Endothelial cell of hepatic sinusoid (primary cell): ENCODE results near the gene ADD3.

ENCODE experiments used
- in situ Hi-C: cut with HindIII; loops from 2 replicates; pipeline ENCODE4 v1.10.0; 2017; ENCODE audit warnings: low sequenced_read_pairs

Gene ADD3

DNA sequence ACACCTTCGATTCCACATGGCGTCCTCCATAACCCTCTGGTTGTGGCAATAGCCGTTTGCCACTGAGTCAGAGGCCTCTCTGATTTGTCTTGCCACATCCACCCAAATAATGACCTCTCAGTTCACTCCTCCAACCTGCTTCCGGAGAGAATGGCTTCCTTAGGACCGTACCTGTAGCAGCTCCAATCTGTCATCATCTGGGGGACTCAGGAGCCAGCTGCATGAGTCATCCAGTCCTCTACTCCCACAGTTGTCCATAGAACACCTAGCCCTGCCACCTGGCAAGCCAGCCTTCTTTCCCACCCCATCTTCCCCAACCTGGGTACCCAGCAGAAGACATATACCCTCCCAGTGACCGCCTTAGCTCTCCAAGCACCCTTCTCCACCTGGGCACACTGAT is 135.2 kb downstream of the ADD3 start:
- in situ Hi-C loops: no loop called here

DNA sequence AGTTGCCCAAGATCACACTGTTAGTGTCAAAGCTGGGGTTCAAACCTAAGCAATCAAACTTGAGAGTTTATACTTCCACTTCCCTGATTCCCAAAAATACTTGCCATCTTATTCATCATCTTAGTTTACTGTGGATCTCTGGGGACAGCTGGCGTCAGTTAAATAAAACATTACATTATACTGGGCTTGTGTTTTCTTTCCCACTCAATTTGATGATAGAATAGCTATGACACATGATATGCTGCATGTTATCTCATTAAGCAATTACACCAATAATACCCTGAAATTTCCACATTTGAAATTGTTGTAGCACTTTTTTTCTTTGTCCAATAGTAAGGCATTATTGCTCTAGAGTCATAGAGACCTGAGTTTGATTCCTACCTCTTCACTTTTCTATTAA is 136.7 kb downstream of the ADD3 start:
- in situ Hi-C loops: no loop called here

DNA sequence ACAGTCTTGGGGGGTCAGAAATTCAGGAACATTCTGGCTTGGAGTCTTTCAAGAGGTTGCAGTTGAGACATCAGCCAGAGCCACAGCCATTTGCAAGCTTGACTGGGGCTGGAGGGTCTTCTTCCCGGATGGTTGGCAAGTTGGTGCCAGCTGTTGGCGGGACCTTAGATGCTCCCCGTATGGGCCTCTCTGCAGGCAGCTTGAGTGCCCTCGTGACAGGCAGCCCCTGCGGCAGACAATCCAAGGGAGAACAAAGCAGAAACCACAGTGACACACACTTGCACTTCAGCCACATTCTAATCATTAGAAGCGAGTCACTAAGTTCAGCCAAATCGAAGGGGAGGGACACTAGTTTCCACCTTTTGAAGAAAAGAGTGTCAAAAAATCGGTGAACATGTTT is 140.2 kb downstream of the ADD3 start:
- in situ Hi-C loops: loop anchor here (5.0 kb wide), 1 partner anchor 139 kb away; no protein-coding TSS in a partner anchor

DNA sequence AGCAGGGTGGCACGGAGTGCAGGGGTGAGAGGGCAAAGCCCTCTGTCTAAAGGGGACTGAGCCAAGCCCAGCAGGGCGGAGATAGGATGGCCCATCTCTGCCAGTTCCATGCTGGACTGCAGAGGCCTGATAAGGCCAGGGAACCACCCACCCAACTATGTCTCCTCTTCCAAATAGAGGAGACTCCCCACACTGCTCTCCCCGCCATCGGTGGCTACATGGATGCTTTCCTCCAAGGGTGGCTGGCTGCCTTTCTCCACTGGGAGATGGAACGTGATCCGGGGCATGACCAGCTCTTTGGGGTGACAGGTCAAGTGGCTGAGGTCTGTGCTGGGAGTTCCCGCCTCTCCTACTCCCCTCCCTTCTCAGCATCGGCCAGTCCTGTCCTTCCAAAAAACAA is 141.5 kb downstream of the ADD3 start:
- in situ Hi-C loops: loop anchor here (5.0 kb wide), 1 partner anchor 138 kb away; no protein-coding TSS in a partner anchor

DNA sequence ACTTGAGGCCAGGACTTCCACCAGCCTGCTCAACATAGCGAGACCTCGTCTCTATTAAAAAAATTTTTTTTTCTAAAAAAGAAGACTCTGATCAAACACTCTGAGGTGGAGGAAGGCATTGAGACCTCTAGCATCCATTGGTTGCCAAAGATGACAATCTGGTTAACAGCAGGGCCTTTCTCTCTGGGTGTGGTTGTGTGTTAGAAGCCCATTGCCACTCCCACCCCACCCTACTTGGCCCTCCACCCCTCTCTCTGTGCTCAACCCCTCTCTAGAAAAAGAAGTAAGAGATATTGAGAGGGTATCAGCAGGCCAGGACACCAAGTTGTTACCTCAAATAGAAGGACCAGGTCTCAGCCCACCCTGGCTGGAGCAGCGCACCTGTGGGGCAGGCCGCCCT is 142.3 kb downstream of the ADD3 start:
- in situ Hi-C loops: no loop called here

DNA sequence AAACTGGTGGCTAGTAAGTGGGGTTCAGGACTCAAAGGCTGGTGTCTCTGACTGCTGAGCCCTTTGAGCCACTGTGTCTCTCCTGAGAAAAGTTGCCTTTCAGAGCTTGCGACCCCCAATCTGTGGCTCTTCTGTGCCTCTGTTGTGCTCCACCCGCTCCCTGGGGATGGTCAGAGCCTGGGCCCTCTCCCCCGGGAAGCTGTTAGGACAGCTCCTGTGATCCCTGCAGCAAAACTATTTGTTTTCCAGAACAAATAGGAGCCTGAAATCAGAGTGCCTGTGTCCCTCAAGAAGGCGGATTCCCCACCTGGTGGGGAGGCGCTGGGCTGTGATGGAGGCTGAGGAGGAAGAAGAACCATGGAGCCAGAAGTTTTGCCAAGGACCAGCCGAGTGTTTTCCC is 143.2 kb downstream of the ADD3 start:
- in situ Hi-C loops: no loop called here

DNA sequence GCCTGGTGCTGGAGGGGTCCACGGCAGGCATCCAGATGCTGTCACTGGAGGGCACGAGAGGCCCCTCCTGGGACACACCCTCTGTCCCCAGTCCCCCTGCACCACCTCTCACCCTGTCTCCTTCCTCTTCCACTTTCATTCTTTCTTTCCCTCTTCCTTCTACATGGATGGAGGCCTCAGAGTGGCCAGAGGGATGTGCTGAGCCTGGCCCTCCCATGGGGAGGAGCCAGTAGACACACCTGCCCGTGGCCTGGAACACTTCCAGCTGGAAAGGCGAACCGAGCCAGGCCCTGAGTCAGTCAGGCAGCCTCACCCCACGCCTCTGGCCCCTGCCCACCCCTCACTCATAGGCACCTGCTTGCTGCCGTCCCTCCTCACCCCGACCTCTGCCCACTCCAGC is 143.7 kb downstream of the ADD3 start:
- in situ Hi-C loops: no loop called here

DNA sequence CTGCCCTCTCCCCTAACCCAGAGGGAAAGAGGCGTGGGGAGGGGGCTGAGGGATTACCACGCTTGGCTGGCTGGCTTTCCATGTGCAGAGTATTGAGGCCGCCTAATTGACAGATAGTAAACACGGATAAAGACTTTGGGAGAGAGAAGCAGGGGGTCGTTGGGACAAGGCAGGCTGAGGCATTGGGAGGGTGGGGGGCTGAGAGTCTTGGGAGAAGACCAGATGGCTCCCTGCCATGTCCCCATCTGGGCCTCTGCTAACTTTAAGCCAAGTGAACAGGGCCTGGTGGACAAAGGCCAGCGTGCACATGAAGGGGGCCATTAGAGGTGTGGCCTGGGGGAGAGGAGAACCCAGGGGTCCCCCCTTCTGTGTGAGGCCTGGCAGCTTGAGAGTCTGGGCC is 144.2 kb downstream of the ADD3 start:
- in situ Hi-C loops: no loop called here

DNA sequence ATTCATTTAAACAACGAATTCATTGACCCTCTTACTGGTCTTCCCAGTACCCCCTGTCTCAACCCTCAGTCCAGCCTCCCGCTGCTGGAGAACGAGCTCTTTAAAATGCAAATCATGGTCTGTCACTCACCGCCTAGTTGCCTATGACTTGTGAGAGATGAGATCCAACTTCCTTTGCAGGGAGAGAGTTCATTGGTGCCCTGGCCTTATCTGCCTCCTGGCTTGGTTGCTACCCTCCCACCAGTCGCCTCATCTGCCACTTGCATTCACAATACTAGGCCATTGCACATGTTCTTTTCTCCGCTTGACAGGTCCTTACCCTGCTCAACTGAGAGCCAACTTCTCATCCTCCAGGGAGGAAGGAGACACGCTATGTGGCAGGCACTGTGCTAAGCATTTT is 145.6 kb downstream of the ADD3 start:
- in situ Hi-C loops: no loop called here

DNA sequence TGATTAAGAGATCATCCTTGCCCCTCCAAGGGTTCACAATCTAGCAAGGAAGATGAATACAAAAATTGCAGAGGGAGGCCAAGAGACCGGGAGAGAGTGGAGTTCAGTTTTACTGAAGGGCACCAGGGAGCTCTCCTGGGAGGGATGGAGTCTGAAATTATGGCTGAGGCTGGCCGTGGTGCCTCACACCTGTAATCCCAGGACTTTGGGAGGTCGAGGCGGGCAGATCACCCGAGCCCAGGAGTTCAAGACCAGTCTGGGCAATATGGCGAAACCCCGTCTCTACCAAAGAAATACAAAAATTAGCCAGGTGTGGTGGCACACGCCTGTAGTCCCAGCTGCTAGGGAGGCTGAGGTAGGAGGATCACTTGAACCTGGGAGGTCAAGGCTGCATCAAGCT is 148.3 kb downstream of the ADD3 start:
- in situ Hi-C loops: no loop called here

DNA sequence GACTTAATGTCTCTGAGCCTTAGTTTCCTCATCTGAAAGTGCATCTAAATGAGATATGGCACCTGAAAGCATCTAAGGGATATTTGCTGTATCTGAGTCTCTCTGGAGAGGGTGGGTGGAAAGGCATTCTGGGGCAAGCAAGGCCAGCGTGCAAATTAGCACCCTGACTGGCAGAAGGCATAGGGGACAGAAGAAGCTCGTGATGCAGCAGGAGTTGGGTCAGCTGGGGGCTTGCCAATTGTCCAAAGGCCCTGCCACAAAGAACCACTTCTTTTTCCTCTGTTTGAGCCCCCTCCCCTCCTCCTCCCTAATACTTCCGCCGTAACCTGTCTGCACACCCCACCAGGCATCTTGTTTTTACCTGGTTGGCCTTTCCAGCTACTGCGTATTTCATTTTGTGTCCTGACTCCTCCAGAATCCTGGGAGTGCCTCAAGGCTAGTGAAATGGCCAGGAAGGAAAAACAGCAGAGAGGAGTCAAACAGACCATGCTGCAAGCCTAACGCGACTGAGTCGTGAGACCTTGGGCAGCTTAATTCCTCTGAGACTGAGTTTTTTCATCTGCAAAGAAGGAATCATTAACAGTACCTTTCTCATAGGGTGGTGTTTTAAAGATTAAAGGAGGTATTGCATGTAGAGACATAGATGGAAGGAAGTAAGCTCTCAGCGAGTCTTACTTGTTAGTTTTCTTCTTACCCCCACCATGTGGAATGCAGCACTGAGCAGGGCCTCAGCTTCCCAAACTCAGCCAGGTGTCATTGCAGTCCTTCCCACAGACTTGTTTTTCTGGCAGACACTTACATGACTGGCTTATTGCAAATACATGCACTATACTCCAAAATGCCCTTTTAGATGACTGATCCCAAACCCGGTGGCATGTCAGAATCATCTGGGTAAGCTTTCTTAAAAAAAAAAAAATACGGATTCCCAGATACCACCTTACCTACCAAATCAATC is 150.5 kb downstream of the ADD3 start:
- in situ Hi-C loops: no loop called here

DNA sequence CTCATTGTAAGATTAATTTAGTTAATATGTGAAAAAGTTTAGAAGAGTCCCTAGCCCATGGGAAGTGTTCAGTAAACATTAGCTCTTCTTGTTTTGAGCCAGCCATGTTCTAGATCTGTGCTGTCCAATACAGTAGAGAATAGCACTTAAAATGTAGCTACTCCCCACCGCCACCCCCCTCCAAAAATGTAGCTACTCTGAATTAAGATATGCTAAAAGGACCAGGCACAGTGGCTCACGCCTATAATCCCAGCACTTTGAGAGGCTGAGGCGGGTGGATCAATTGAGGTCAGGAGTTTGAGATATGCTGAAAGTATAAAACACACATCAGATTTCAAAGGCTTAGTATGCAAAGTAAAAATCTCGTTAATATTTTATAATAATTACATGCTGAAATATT is 152.3 kb downstream of the ADD3 start:
- in situ Hi-C loops: loop anchor here (5.0 kb wide), 1 partner anchor 37 kb away; no protein-coding TSS in a partner anchor

DNA sequence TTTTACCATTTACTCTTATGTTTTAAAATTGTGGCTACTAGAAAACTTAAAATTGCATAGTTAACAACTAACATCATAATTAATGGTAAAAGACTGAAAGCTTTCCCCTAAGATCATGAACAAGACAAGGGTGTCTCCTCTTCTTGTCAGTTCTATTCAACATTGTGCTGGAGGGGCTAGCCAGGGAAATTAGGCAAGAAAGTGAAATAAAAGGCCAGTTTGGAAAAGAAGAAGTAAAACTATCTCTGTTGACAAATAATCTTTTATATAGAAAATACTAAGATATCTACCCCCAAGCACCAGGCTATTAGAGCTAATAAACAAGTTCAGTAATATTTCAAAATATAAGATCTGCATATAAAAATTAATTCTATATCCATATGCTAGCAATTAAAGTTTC is 152.7 kb downstream of the ADD3 start:
- in situ Hi-C loops: loop anchor here (5.0 kb wide), 1 partner anchor 37 kb away; no protein-coding TSS in a partner anchor

DNA sequence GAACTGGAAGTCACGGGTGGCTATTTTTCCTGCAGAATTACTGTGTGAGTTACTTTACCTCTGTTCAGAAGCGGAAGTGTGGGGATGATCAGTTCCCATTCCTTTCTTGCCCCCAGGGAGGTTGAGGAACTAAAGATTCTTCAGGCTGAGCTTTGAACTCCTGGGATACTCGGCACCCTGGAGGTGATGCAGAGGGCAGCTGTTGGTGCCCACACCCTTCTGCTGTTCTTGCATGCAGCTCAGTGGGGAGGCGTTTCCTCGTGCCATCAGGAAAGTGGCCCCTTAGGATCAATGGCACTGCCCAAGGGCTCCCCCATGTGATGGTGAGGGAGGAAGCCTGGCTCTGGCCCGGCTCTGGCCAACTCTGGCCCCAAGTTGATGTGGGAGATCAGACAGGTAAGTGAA is 155.0 kb downstream of the ADD3 start:
- in situ Hi-C loops: loop anchor here (5.0 kb wide), 1 partner anchor 35 kb away; no protein-coding TSS in a partner anchor

DNA sequence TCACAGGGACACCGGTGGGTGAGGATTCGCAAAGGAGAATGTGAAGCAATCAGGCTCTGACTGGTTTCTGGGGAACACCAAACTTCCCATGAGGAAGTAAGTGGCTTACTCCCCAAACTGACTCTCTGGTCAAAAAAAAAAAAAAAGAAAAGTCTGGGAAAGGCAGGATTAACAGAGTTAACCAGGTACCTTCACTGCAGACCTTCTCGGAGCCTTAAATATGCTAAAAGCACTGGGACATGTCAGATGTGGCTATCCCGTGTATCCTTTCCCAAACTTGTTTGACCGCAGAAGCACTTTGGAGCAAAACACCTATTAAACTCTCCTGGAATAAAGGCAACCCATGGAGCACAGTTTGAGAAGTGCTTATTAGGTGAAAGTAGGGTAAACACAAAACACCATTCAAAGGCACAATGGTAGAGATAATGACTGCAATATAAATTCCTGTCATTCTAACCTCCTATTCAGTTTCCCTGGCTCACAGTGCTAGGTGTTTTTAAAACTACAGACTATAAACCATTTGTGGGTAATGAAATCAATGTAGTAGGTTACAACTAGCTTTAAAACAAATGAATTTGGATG is 155.5 kb downstream of the ADD3 start:
- in situ Hi-C loops: loop anchor here (5.0 kb wide), 1 partner anchor 34 kb away; no protein-coding TSS in a partner anchor

DNA sequence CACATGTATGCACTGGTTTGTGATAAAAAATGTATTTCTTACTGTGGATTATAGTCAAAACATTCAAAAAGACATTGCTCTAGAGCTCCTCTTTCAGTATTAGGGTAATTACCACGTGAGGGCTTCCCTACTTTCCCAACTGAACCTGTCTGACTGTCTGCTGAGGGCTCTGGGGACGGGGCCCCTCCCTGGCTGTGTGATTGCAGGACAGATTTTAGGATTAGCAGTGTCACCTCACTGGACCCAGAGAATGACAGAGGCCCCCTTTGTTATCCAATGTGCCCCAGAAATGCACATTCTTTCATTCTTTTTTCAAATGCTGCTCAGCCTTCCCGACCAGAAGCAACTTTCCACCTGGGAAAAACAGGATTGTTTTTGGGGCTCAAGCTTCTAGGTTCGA is 156.1 kb downstream of the ADD3 start:
- in situ Hi-C loops: loop anchor here (5.0 kb wide), 1 partner anchor 33 kb away; no protein-coding TSS in a partner anchor

DNA sequence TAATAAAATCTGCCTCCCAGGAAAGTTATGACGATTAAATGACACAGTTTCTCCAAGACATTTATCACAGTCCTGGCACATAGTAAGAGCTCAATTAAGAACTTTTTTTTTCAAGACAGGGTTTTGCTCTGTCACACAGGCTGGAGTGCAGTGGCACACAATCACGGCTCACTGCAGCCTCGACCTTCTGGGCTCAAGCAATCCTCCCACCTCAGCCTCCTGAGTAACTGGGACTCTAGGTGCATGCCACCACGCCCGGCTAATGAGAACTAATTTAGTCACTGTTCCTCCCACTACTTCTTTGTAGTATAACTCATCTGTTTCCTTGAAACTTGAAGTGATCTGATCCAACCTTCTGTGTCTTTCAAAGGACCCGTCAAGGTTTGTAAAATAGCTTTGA is 157.5 kb downstream of the ADD3 start:
- in situ Hi-C loops: no loop called here

DNA sequence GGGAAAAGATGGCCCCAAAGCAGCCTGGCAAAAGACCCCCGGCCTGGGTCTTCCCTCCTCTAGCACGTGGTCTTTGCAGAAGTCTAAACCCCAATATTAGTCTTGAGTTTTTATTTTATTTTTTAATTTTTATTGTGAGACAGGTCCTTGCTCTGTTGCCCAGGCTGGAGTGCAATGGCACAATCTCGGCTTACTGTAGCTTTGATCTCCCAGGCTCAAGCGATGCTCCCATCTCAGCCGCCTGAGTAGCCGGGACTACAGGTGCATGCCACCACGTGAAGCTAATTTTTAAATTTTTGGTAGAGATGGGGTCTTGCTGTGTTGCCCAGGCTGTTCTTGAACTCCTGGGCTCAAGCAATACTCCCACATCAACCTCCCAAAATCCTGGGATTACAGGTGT is 159.4 kb downstream of the ADD3 start:
- in situ Hi-C loops: no loop called here

DNA sequence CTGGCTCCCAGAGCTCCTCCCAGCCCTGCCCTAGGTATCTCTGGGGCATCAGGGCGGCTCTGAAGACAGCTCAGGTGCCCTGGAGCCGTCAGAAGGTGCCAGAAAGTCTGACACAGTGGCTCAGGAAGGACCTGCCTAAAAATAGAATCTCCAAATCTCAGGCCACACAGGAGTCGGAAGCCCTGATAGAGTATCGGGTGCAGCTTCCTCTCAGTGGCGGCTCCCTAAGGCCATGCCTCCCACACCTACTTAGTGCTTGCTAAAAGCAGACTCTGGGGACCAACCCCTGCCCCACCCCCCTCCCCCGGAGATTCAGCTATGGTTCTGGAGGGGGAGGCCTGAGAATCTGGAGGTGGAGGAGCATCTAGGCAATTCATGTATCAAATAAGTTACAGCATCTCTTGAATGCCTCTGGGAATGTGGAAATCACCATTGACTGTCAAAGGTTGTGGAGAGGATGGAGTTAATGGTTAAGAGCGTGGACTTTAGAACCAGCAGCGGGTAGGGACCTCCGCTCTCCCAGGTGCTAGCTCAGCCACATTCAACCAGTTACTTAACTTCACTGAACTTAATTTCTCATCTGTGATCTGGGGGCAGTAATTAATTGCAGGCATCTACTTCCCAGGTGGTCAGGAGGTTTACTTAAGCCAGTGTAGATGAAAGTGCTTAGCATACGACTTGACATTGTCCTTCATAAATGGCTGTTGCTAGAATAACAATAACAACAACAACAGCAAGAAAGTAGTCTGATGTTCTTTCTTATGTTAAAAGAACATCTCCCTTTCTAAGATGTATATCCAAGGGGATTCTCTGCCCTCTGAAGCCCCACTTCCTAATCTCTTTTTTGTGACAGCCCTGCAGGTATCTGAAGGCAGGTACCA is 161.1 kb downstream of the ADD3 start:
- in situ Hi-C loops: no loop called here

DNA sequence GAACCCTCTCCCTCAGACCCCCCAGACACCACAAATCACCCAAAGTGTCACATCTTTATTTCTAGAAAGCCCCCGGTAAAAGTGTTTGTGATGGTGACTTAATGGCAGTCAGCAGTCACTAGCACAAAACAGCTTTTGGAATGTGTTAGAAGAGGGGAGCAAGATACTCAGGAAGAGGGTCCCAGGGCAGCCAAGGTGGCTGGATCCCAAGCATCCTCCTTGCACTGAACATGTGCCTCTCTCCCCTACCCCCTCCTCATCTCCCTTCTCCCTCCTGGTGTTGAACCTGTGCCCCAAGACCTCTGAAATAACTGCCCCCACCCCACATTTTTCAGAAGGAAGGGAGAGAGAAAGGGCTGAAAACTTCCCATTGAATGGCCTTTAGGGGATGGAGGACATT is 161.8 kb downstream of the ADD3 start:
- in situ Hi-C loops: no loop called here
